HepG2 (cell line): Measurements from ENCODE around the gene ABHD15. TPM values are rescaled to one million over a fixed set of nuclear protein-coding genes. Genes with fewer than 3 reads are reported as not detected.

Source experiments
- CAMTA2 ChIP-seq: sonication (generic); formaldehyde crosslinking; IDR thresholded peaks from 2 replicates; pipeline ENCODE4 v1.4.0; 2020; ENCODE audit warnings: mild to moderate bottlenecking, missing genetic modification reagents, borderline replicate concordance
- GABPA ChIP-seq, 2 experiments: IDR thresholded peaks; 2 replicates each; pipeline ENCODE4 v1.6.1; 2011 to 2016; ENCODE audit warnings: low read depth in 2 of 2, low read length in 1 of 2, missing biosample characterization in 1 of 2, missing genetic modification characterization in 1 of 2
- HNF1A ChIP-seq, 2 experiments: sonication (generic) in 1 of 2; formaldehyde crosslinking in 1 of 2; IDR thresholded peaks; 2 replicates each; pipeline versions ENCODE4 v1.4.0 to v1.6.1; 2016 to 2020; ENCODE audit warnings: borderline replicate concordance in 1 of 2, low read depth in 1 of 2, mild to moderate bottlenecking in 1 of 2, missing genetic modification reagents in 1 of 2
- JUND ChIP-seq: sonication (generic); formaldehyde crosslinking; IDR thresholded peaks from 2 replicates; pipeline ENCODE4 v1.8.0; 2022; ENCODE audit warnings: mild to moderate bottlenecking, missing genetic modification reagents
- NFRKB ChIP-seq: fragments of 450-650 bp; IDR thresholded peaks from 2 replicates; pipeline ENCODE4 v1.6.1; 2017
- POLR2A ChIP-seq, 2 experiments: IDR thresholded peaks; 2 replicates each; pipeline ENCODE4 v1.6.1; 2011; ENCODE audit warnings: low read depth in 2 of 2, low read length in 2 of 2, mild to moderate bottlenecking in 1 of 2, moderate library complexity in 1 of 2; ENCODE audit not compliant: insufficient read depth in 1 of 2
- ZBTB2 ChIP-seq: sonication (generic); formaldehyde crosslinking; IDR thresholded peaks from 2 replicates; pipeline ENCODE4 v1.8.0; 2022; ENCODE audit warnings: low read depth, missing genetic modification reagents
- ZBTB7A ChIP-seq: sonication (generic); formaldehyde crosslinking; IDR thresholded peaks from 2 replicates; pipeline ENCODE4 v1.8.0; 2022; ENCODE audit warnings: mild to moderate bottlenecking, missing genetic modification reagents
- ZNF160 ChIP-seq: sonication (generic); formaldehyde crosslinking; IDR thresholded peaks from 2 replicates; pipeline ENCODE4 v1.8.0; 2022; ENCODE audit warnings: mild to moderate bottlenecking, inconsistent platforms, missing genetic modification reagents
- ZNF609 ChIP-seq: sonication (generic); formaldehyde crosslinking; IDR thresholded peaks from 2 replicates; pipeline ENCODE4 v1.4.0; 2020; ENCODE audit warnings: mild to moderate bottlenecking, missing genetic modification reagents, borderline replicate concordance
- ZNF639 ChIP-seq: conservative IDR thresholded peaks from 2 replicates; pipeline ENCODE4 v1.6.1; 2018; ENCODE audit warnings: missing genetic modification reagents
- ZNF737 ChIP-seq: sonication (generic); formaldehyde crosslinking; IDR thresholded peaks from 2 replicates; pipeline ENCODE4 v1.5.0; 2020; ENCODE audit warnings: missing genetic modification reagents, mild to moderate bottlenecking, borderline replicate concordance
- ZNF772 ChIP-seq: sonication (generic); formaldehyde crosslinking; IDR thresholded peaks from 2 replicates; pipeline ENCODE4 v1.5.0; 2020; ENCODE audit warnings: mild to moderate bottlenecking, missing genetic modification reagents
- polyA plus RNA-seq, 8 experiments: library from polyadenylated mRNA; depleted of rRNA in 3 of 8; stranded (reverse) in 7 of 8; unstranded in 1 of 8; fragments of >200 nt; fragmentation: Illumina TruSeq in 4 of 8; extraction: Trizol in 4 of 8; gene quantifications; 2 replicates each; pipeline versions ENCODE4 v1.2.1 to v1.2.3, GENCODE V29; 2011 to 2016; ENCODE audit warnings: low read depth in 4 of 8, missing spikeins in 1 of 8, mixed read lengths in 1 of 8; ENCODE audit not compliant: insufficient read depth in 1 of 8
- total RNA-seq, 5 experiments: library from RNA; depleted of rRNA; stranded (reverse); fragments of >200 nt; fragmentation: Illumina TruSeq; extraction: Trizol; gene quantifications; 2 replicates each; pipeline ENCODE4 v1.2.3, GENCODE V29; 2016; ENCODE audit warnings: low read depth in 1 of 5

The ABHD15 gene
- total and polyA plus RNA-seq, 2 of the 13 experiments (the other 11 are each of a cell fraction or from before 2014, with no cell fraction given): 2.4 to 7.7 TPM

GRCh38 chr17:29589524-29590410 lies 22.9 kb upstream of the ABHD15 start, which contains the start of gene GIT1 (continued):
- TF ChIP-seq ZBTB2 (CRISPR knock-in tag) (peak; percentile 77), NFRKB (no peak), ZNF609 (0 out of 2 replicates have a peak, but pooled peaks have one; percentile 18), ZNF160 (peak; percentile 17; the same call in 1 of the 2 replicates), ZNF639 (CRISPR knock-in tag) (no peak; the same call in 1 of the 2 replicates), JUND (peak; percentile 40; the same call in 1 of the 2 replicates), ZNF772 (CRISPR knock-in tag) (0 out of 2 replicates have a peak, but pooled peaks have one; percentile 31), HNF1A (IDR thresholded peaks at IDR 0.05; ENCODE audit: low read depth) (no peak), HNF1A (CRISPR knock-in tag; IDR thresholded peaks at IDR 0.05; ENCODE audit: borderline replicate concordance) (0 out of 2 replicates have a peak, but pooled peaks have one; percentile 24), GABPA (IDR thresholded peaks at IDR 0.05; ENCODE audit: low read depth, low read length) (peak; percentile 30), GABPA (CRISPR knock-in tag; IDR thresholded peaks at IDR 0.05; ENCODE audit: low read depth) (no peak), ZNF737 (0 out of 2 replicates have a peak, but pooled peaks have one; percentile 48), CAMTA2 (CRISPR knock-in tag) (no peak), POLR2A (IDR thresholded peaks at IDR 0.05; ENCODE audit: insufficient read depth in 1 of 2, low read depth in 2 of 2, low read length in 2 of 2) (peak in 1 of 2 experiments; percentile 57; a peak in 1 of 4 replicates), ZBTB7A (CRISPR knock-in tag) (peak; percentile 66; the same call in 1 of the 2 replicates)
